ENCODE measurements around the gene RUBCNL. TPM values are rescaled to one million over a fixed set of nuclear protein-coding genes. Genes with fewer than 3 reads are reported as not detected.

RUBCNL gene
- total RNA-seq, 1 experiment from 2014 or later, result 0.42 TPM

DNA sequence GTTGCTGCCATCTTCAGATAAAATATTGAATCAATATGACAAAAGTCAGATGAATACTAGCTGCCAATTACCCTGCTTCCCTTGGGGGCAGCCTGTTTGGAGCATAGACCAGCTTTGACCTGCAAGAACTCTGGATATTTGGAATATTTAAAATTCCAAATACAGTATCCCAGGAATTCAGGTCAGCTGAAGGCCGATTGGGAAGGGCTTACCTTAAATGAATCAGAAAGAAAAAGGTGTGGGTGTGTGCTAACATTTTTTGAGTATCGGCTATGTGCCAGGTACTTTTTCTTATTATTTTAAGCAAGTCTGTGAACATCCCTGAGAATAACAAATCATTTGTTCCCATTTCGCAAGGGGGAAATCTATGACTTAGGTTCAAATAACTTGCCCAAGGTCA is 1.8 kb upstream of the RUBCNL start:
- DNase-seq (ENCODE audit: low read depth, low spot score) (no peak), ATAC-seq (no peak)
- peak overlapping the region; percentile 30; the same call in 1 of the 2 replicates for H3K4me2 ChIP-seq (ENCODE audit: low read length)
- H3K27me3 ChIP-seq (ENCODE audit: insufficient read depth, low read length), result no peaks in the 10 kb centered on the region
- RAD21 ChIA-PET (ENCODE audit: low non-redundant PET in 1 of 2, low total read pairs in 2 of 2, uncharacterized antibody in 2 of 2, unreplicated experiment in 2 of 2), result no interaction called here
- H3K9me3 ChIP-seq (ENCODE audit: control insufficient read depth in 1 of 2, insufficient read depth in 1 of 2, low read depth in 1 of 2, low read length in 2 of 2), result no peaks in the 10 kb centered on the region
- no peaks in the 10 kb centered on the region for H3K9me2 ChIP-seq (ENCODE audit: insufficient read depth)
- peaks cover 0 to 28% of the 10 kb centered on the region in 2 experiments; a peak in 2 of 4 replicates for H3K4me1 ChIP-seq (ENCODE audit: control insufficient read depth in 1 of 2, insufficient read depth in 2 of 2, low read length in 2 of 2)
- BruUV-seq (replicated peaks), result no TSS peak
- intact Hi-C loops (cut with micrococcal nuclease), result no loop called here
- no peak overlapping the region for H3K9ac ChIP-seq (ENCODE audit: low read length)
- POLR2A ChIA-PET, result no interaction called here
- H3K27ac ChIP-seq (ENCODE audit: low read depth, low read length), result no peak overlapping the region
- no peaks in the 10 kb centered on the region for H3K79me2 ChIP-seq (ENCODE audit: insufficient read depth, low read length)
- no peak overlapping the region for H2AFZ ChIP-seq (ENCODE audit: low read depth, low read length, poor library complexity, severe bottlenecking)
- H3K4me3 ChIP-seq (replicated peaks in 1 of 2; ENCODE audit: low read depth in 1 of 2, low read length in 2 of 2), result no peak overlapping the region
- CTCF ChIA-PET, result no interaction called here
- no peaks in the 10 kb centered on the region for H3K36me3 ChIP-seq (ENCODE audit: control insufficient read depth in 1 of 2, insufficient read depth in 2 of 2, low read length in 2 of 2)
- TF ChIP-seq SP1 (IDR thresholded peaks at IDR 0.05; ENCODE audit: low read depth), result no peak
- TF ChIP-seq ZFX (IDR thresholded peaks at IDR 0.05), result no peak
- no peak for TF ChIP-seq EGR1 (IDR thresholded peaks at IDR 0.05; ENCODE audit: low read depth)
- no peak for TF ChIP-seq CEBPB (IDR thresholded peaks at IDR 0.05; ENCODE audit: low read depth)
- TF ChIP-seq EZH2phosphoT487 (IDR thresholded peaks at IDR 0.05; ENCODE audit: borderline replicate concordance), result no peak
- TF ChIP-seq POLR2AphosphoS5 (IDR thresholded peaks at IDR 0.05; ENCODE audit: low read depth, low read length), result no peak
- no peak for TF ChIP-seq FOSL1 (IDR thresholded peaks at IDR 0.05; ENCODE audit: low read depth)
- no peak for TF ChIP-seq JUND (IDR thresholded peaks at IDR 0.05)
- no peak for TF ChIP-seq ATF3 (IDR thresholded peaks at IDR 0.05)
- no peak for TF ChIP-seq RAD21 (IDR thresholded peaks at IDR 0.05; ENCODE audit: low read depth)
- TF ChIP-seq EZH2 (IDR thresholded peaks at IDR 0.05), result no peak
- TF ChIP-seq, protein P1, sequence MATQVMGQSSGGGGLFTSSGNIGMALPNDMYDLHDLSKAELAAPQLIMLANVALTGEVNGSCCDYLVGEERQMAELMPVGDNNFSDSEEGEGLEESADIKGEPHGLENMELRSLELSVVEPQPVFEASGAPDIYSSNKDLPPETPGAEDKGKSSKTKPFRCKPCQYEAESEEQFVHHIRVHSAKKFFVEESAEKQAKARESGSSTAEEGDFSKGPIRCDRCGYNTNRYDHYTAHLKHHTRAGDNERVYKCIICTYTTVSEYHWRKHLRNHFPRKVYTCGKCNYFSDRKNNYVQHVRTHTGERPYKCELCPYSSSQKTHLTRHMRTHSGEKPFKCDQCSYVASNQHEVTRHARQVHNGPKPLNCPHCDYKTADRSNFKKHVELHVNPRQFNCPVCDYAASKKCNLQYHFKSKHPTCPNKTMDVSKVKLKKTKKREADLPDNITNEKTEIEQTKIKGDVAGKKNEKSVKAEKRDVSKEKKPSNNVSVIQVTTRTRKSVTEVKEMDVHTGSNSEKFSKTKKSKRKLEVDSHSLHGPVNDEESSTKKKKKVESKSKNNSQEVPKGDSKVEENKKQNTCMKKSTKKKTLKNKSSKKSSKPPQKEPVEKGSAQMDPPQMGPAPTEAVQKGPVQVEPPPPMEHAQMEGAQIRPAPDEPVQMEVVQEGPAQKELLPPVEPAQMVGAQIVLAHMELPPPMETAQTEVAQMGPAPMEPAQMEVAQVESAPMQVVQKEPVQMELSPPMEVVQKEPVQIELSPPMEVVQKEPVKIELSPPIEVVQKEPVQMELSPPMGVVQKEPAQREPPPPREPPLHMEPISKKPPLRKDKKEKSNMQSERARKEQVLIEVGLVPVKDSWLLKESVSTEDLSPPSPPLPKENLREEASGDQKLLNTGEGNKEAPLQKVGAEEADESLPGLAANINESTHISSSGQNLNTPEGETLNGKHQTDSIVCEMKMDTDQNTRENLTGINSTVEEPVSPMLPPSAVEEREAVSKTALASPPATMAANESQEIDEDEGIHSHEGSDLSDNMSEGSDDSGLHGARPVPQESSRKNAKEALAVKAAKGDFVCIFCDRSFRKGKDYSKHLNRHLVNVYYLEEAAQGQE (IDR thresholded peaks at IDR 0.05; ENCODE audit: low read depth), result no peak
- no peak for TF ChIP-seq CBX3 (IDR thresholded peaks at IDR 0.05; ENCODE audit: low read depth)
- no peak for TF ChIP-seq ZBTB33 (IDR thresholded peaks at IDR 0.05; ENCODE audit: extremely low read depth, insufficient replicate concordance, low read length)
- no peak for TF ChIP-seq SRF (IDR thresholded peaks at IDR 0.05; ENCODE audit: low read depth)
- TF ChIP-seq, protein P2, sequence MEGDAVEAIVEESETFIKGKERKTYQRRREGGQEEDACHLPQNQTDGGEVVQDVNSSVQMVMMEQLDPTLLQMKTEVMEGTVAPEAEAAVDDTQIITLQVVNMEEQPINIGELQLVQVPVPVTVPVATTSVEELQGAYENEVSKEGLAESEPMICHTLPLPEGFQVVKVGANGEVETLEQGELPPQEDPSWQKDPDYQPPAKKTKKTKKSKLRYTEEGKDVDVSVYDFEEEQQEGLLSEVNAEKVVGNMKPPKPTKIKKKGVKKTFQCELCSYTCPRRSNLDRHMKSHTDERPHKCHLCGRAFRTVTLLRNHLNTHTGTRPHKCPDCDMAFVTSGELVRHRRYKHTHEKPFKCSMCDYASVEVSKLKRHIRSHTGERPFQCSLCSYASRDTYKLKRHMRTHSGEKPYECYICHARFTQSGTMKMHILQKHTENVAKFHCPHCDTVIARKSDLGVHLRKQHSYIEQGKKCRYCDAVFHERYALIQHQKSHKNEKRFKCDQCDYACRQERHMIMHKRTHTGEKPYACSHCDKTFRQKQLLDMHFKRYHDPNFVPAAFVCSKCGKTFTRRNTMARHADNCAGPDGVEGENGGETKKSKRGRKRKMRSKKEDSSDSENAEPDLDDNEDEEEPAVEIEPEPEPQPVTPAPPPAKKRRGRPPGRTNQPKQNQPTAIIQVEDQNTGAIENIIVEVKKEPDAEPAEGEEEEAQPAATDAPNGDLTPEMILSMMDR (IDR thresholded peaks at IDR 0.05 in 2 of 3, conservative IDR thresholded peaks at IDR 0.05 in 1 of 3; ENCODE audit: borderline replicate concordance in 1 of 3, insufficient read depth in 1 of 3, low read depth in 2 of 3, low read length in 2 of 3), result no peak
- TF ChIP-seq SIN3A (IDR thresholded peaks at IDR 0.05; ENCODE audit: low read depth), result no peak
- no peak for TF ChIP-seq ELF1 (IDR thresholded peaks at IDR 0.05; ENCODE audit: borderline replicate concordance, low read depth)
- TF ChIP-seq TCF7L2 (IDR thresholded peaks at IDR 0.05; ENCODE audit: borderline replicate concordance, extremely low read depth, insufficient read depth, insufficient read length), result no peak
- no peaks in the 10 kb centered on the region for H4K20me1 ChIP-seq (ENCODE audit: insufficient read depth)
